ENCODE results near the gene USP24. TPM values are rescaled to one million over a fixed set of nuclear protein-coding genes. Genes with fewer than 3 reads are reported as not detected.

Gene USP24
- total RNA-seq, 5 donors from 2014 or later (not counting 1 experiment from before 2014, with no cell fraction given) = 58.9 to 90.7 (median 64.0) TPM

GRCh38 chr1:55244476-55245099 lies 29.4 kb upstream of the USP24 start:
- no peak overlapping the region for H3K27ac Mint-ChIP-seq
- H3K4me3 ChIP-seq (ENCODE audit: control insufficient read depth in 1 of 2, extremely low read depth in 1 of 2, low read length in 1 of 2) = no peak overlapping the region
- no peaks in the 10 kb centered on the region for H3K4me1 ChIP-seq (ENCODE audit: control insufficient read depth in 1 of 2, extremely low read depth in 1 of 2, insufficient read depth in 2 of 2, low read length in 2 of 2)
- peaks cover 0 to 3% (median 2%) of the 10 kb centered on the region in 3 donors for H3K4me1 Mint-ChIP-seq
- no peaks in the 10 kb centered on the region for H3K27me3 ChIP-seq (replicated peaks in 1 of 2; ENCODE audit: control insufficient read depth in 2 of 2, extremely low read depth in 1 of 2, insufficient read depth in 2 of 2, low read length in 1 of 2)
- ChIA-PET POLR2A (no interaction called here), CTCF (interaction anchor here in 1 of 2 donors (0.6 kb wide), 1 partner anchor 20 kb away, joined by 3 read pairs; no protein-coding TSS in a partner anchor)
- no peaks in the 10 kb centered on the region for H3K9me3 ChIP-seq
- H3K27ac ChIP-seq (ENCODE audit: low read length) = no peak overlapping the region
- no peaks in the 10 kb centered on the region for H3K36me3 Mint-ChIP-seq
- no peak for ATAC-seq (replicated peaks in 1 of 4)
- peaks cover 0 to 4% of the 10 kb centered on the region in 2 donors for H3K27me3 Mint-ChIP-seq
- no peak overlapping the region for H3K4me3 Mint-ChIP-seq
- peaks cover 0 to 5% (median 0%) of the 10 kb centered on the region in 3 donors for H3K9me3 Mint-ChIP-seq
- WGBS (ENCODE audit: insufficient coverage) = 82% methylated on average over 2 of the region's 6 CpGs
- no peak for DNase-seq
- H3K36me3 ChIP-seq (ENCODE audit: control insufficient read depth in 2 of 2, extremely low read depth in 1 of 2, insufficient read depth in 1 of 2, low read length in 1 of 2) = no peaks in the 10 kb centered on the region

- Histone ChIP-seq H3K36me3 (ENCODE audit: control insufficient read depth in 2 of 2, extremely low read depth in 1 of 2, insufficient read depth in 1 of 2, low read length in 1 of 2) (no peaks in the 10 kb centered on the region), H3K4me1 (ENCODE audit: control insufficient read depth in 1 of 2, extremely low read depth in 1 of 2, insufficient read depth in 2 of 2, low read length in 2 of 2) (no peaks in the 10 kb centered on the region), H3K27me3 (replicated peaks in 1 of 2; ENCODE audit: control insufficient read depth in 2 of 2, extremely low read depth in 1 of 2, insufficient read depth in 2 of 2, low read length in 1 of 2) (no peaks in the 10 kb centered on the region), H3K4me3 (ENCODE audit: control insufficient read depth in 1 of 2, extremely low read depth in 1 of 2, low read length in 1 of 2) (no peak overlapping the region), H3K27ac (ENCODE audit: low read length) (no peak overlapping the region), H3K9me3 (no peaks in the 10 kb centered on the region)
- Mint-ChIP-seq H3K27ac (no peak overlapping the region), H3K4me1 (peaks cover 0 to 3% (median 2%) of the 10 kb centered on the region in 3 donors), H3K4me3 (no peak overlapping the region), H3K9me3 (peaks cover 0 to 5% (median 0%) of the 10 kb centered on the region in 3 donors), H3K36me3 (no peaks in the 10 kb centered on the region), H3K27me3 (peaks cover 0 to 4% of the 10 kb centered on the region in 2 donors)
- WGBS (ENCODE audit: insufficient coverage) = no CpG with 5 or more reads among the region's 2 CpGs
- DNase-seq (no peak), ATAC-seq (replicated peaks in 1 of 4) (no peak)
- CTCF ChIA-PET = no interaction called here
- POLR2A ChIA-PET = no interaction called here
Observed at GRCh38 chr1:55243655-55244054, 28.5 kb upstream of the USP24 start.

DNA sequence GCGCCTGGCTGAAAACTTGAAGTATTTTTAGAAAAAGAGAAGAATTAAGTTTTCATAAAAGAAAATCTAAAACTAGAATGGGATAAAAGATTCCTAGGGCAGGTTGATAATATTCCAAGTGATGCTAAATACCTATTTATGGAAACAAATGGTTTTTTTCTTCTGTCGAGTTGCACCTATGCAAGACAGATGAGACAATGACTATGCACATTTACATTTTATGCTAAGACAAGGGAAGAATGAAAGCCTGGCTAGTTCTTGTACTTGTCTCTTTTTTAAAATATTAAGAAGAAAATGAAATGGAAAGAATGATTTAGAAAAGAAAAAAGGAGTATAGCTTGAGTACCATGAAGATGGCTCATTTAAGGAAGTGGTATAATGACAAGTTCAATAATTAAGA lies 24.4 kb upstream of the USP24 start:
- Histone ChIP-seq H3K4me1 (ENCODE audit: control insufficient read depth in 1 of 2, extremely low read depth in 1 of 2, insufficient read depth in 2 of 2, low read length in 2 of 2) (no peaks in the 10 kb centered on the region), H3K9me3 (no peaks in the 10 kb centered on the region), H3K27ac (ENCODE audit: low read length) (no peak overlapping the region), H3K27me3 (replicated peaks in 1 of 2; ENCODE audit: control insufficient read depth in 2 of 2, extremely low read depth in 1 of 2, insufficient read depth in 2 of 2, low read length in 1 of 2) (no peaks in the 10 kb centered on the region), H3K36me3 (ENCODE audit: control insufficient read depth in 2 of 2, extremely low read depth in 1 of 2, insufficient read depth in 1 of 2, low read length in 1 of 2) (no peaks in the 10 kb centered on the region), H3K4me3 (ENCODE audit: control insufficient read depth in 1 of 2, extremely low read depth in 1 of 2, low read length in 1 of 2) (no peak overlapping the region)
- Mint-ChIP-seq H3K27me3 (peaks cover 0 to 6% of the 10 kb centered on the region in 2 donors), H3K9me3 (no peaks in the 10 kb centered on the region), H3K4me3 (no peak overlapping the region), H3K36me3 (no peaks in the 10 kb centered on the region), H3K27ac (no peak overlapping the region), H3K4me1 (peaks cover 0 to 5% (median 1%) of the 10 kb centered on the region in 3 donors)
- ChIA-PET CTCF (no interaction called here), POLR2A (no interaction called here)
- ATAC-seq (replicated peaks in 1 of 4) = no peak
- no peak for DNase-seq
- WGBS (ENCODE audit: insufficient coverage) = no CpG with 5 or more reads among the region's 2 CpGs

DNA sequence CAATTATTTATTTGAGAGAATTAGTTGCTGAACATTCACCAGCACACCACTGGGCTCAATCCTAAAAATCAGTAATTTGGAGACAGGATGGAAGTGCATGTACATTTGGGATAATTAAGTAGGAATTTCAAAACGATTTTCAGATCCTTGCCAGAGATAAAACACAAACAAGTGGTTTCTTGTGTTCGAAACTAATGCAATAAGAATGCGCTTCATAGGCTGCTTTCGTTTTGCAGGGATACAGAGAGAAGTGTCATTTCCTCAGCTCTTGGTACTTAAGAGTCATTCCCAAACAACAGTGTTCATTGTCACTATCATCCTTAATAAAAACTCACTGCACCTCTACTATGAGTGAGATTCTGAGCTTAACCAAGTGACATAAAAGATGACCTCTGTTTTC lies 20.6 kb upstream of the USP24 start:
- peaks cover 6 to 9% of the 10 kb centered on the region in 2 donors for H3K27me3 Mint-ChIP-seq
- H3K9me3 Mint-ChIP-seq = no peaks in the 10 kb centered on the region
- 44% methylated on average over 1 of the region's 4 CpGs for WGBS (ENCODE audit: insufficient coverage)
- Histone ChIP-seq H3K4me1 (ENCODE audit: control insufficient read depth in 1 of 2, extremely low read depth in 1 of 2, insufficient read depth in 2 of 2, low read length in 2 of 2) (no peaks in the 10 kb centered on the region), H3K36me3 (ENCODE audit: control insufficient read depth in 2 of 2, extremely low read depth in 1 of 2, insufficient read depth in 1 of 2, low read length in 1 of 2) (no peaks in the 10 kb centered on the region), H3K27ac (ENCODE audit: low read length) (no peak overlapping the region), H3K27me3 (replicated peaks in 1 of 2; ENCODE audit: control insufficient read depth in 2 of 2, extremely low read depth in 1 of 2, insufficient read depth in 2 of 2, low read length in 1 of 2) (peaks cover 0 to 5% of the 10 kb centered on the region in 2 experiments), H3K4me3 (ENCODE audit: control insufficient read depth in 1 of 2, extremely low read depth in 1 of 2, low read length in 1 of 2) (no peak overlapping the region), H3K9me3 (no peaks in the 10 kb centered on the region)
- no peak overlapping the region for H3K27ac Mint-ChIP-seq
- no peak for ATAC-seq (replicated peaks in 1 of 4)
- no peak for DNase-seq
- H3K36me3 Mint-ChIP-seq = no peaks in the 10 kb centered on the region
- no peak overlapping the region for H3K4me3 Mint-ChIP-seq
- POLR2A ChIA-PET = no interaction called here
- CTCF ChIA-PET = no interaction called here
- H3K4me1 Mint-ChIP-seq = peaks cover 0 to 7% (median 4%) of the 10 kb centered on the region in 3 donors

- Mint-ChIP-seq H3K27ac (no peak overlapping the region), H3K4me3 (no peak overlapping the region), H3K4me1 (peaks cover 0 to 7% (median 4%) of the 10 kb centered on the region in 3 donors), H3K36me3 (no peaks in the 10 kb centered on the region), H3K9me3 (no peaks in the 10 kb centered on the region), H3K27me3 (peaks cover 6 to 9% of the 10 kb centered on the region in 2 donors)
- ATAC-seq (replicated peaks in 1 of 4) (no peak), DNase-seq (no peak)
- ChIA-PET POLR2A (no interaction called here), CTCF (no interaction called here)
- H3K4me3 ChIP-seq (ENCODE audit: control insufficient read depth in 1 of 2, extremely low read depth in 1 of 2, low read length in 1 of 2) = no peak overlapping the region
- H3K27ac ChIP-seq (ENCODE audit: low read length) = no peak overlapping the region
- peaks cover 0 to 5% of the 10 kb centered on the region in 2 experiments for H3K27me3 ChIP-seq (replicated peaks in 1 of 2; ENCODE audit: control insufficient read depth in 2 of 2, extremely low read depth in 1 of 2, insufficient read depth in 2 of 2, low read length in 1 of 2)
- WGBS (ENCODE audit: insufficient coverage) = no CpG with 5 or more reads among the region's 3 CpGs
- no peaks in the 10 kb centered on the region for H3K36me3 ChIP-seq (ENCODE audit: control insufficient read depth in 2 of 2, extremely low read depth in 1 of 2, insufficient read depth in 1 of 2, low read length in 1 of 2)
- no peaks in the 10 kb centered on the region for H3K4me1 ChIP-seq (ENCODE audit: control insufficient read depth in 1 of 2, extremely low read depth in 1 of 2, insufficient read depth in 2 of 2, low read length in 2 of 2)
- no peaks in the 10 kb centered on the region for H3K9me3 ChIP-seq
Observed at GRCh38 chr1:55234016-55234415, 18.9 kb upstream of the USP24 start.

GRCh38 chr1:55233145-55233777 lies 18.1 kb upstream of the USP24 start:
- Histone ChIP-seq H3K9me3 (no peaks in the 10 kb centered on the region), H3K4me3 (ENCODE audit: control insufficient read depth in 1 of 2, extremely low read depth in 1 of 2, low read length in 1 of 2) (no peak overlapping the region), H3K4me1 (ENCODE audit: control insufficient read depth in 1 of 2, extremely low read depth in 1 of 2, insufficient read depth in 2 of 2, low read length in 2 of 2) (no peaks in the 10 kb centered on the region), H3K27ac (ENCODE audit: low read length) (no peak overlapping the region), H3K27me3 (replicated peaks in 1 of 2; ENCODE audit: control insufficient read depth in 2 of 2, extremely low read depth in 1 of 2, insufficient read depth in 2 of 2, low read length in 1 of 2) (peaks cover 0 to 5% of the 10 kb centered on the region in 2 experiments), H3K36me3 (ENCODE audit: control insufficient read depth in 2 of 2, extremely low read depth in 1 of 2, insufficient read depth in 1 of 2, low read length in 1 of 2) (no peaks in the 10 kb centered on the region)
- ChIA-PET POLR2A (no interaction called here), CTCF (interaction anchor here (0.7 to 0.9 kb wide), 2 partner anchors 18 to 94 kb away, joined by 5 to 13 read pairs; no protein-coding TSS in a partner anchor)
- peaks cover 6 to 9% of the 10 kb centered on the region in 2 donors for H3K27me3 Mint-ChIP-seq
- ATAC-seq (replicated peaks in 1 of 4) = no peak
- WGBS (ENCODE audit: insufficient coverage) = no CpG with 5 or more reads among the region's 5 CpGs
- H3K36me3 Mint-ChIP-seq = no peaks in the 10 kb centered on the region
- H3K9me3 Mint-ChIP-seq = no peaks in the 10 kb centered on the region
- H3K4me1 Mint-ChIP-seq = peaks cover 0 to 7% (median 4%) of the 10 kb centered on the region in 3 donors
- no peak overlapping the region for H3K4me3 Mint-ChIP-seq
- no peak for DNase-seq
- no peak overlapping the region for H3K27ac Mint-ChIP-seq
